ENCODE results near the gene GNA12.
A peak's percentile ranks its signal among the peaks of the same experiment; 100 is the strongest.
"Not testable (repeated sequence)": the region's sequence is repeated elsewhere in the genome, so short reads cannot be mapped to it uniquely, and the experiment has no call there.

Gene GNA12

DNA sequence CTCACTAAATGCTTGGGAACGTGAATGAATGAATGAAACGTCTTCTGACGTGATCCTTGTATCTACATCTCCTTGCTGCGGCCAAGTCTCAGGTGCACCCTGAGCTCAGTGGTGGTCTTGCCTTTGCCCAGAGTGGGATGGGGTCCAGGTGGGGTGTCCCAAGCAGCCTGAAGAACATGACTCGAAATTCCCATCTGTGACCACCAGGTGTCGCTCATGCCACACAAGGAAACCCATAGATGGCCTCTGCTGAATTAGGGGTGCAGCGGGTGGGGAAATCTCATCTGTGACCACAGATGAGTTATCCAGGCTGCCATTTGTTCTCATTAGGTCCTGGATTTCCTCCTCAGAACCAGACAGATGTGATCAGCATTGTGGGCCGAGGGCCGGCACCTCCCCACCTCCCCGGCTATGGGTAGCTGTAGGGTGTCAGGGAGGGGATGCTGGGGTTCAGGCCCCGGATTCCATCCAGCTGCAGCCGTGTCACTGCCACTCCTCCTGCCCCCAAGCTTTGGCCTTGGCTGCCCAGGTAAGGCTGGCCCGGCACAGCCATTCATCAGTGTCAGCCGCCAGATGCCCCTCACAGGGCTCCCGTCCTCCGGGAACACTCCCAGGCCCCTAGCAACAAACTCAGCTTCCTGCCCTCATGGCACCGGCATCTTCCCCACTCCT lies 21.0 kb upstream of the GNA12 start:
- DNase-seq (ENCODE audit: low read depth, low spot score), result peak; percentile 58

GRCh38 chr7:2864204-2864985 lies 20.3 kb upstream of the GNA12 start:
- DNase-seq (ENCODE audit: low read depth, low spot score), result no peak

- peak; percentile 34 for DNase-seq (ENCODE audit: low read depth, low spot score)
Observed at GRCh38 chr7:2863461-2864066, 19.5 kb upstream of the GNA12 start.

- no peak for DNase-seq (ENCODE audit: low read depth, low spot score)
Observed at GRCh38 chr7:2862831-2863361, 18.8 kb upstream of the GNA12 start.

- no peak for DNase-seq (ENCODE audit: low read depth, low spot score)
Observed at GRCh38 chr7:2861509-2861908, 17.4 kb upstream of the GNA12 start.

GRCh38 chr7:2860627-2861133 lies 16.6 kb upstream of the GNA12 start:
- no peak for DNase-seq (ENCODE audit: low read depth, low spot score)

- no peak for DNase-seq (ENCODE audit: low read depth, low spot score)
Observed at GRCh38 chr7:2859952-2860351, 15.8 kb upstream of the GNA12 start.

- no peak for DNase-seq (ENCODE audit: low read depth, low spot score)
Observed at GRCh38 chr7:2858621-2859020, 14.5 kb upstream of the GNA12 start.

DNA sequence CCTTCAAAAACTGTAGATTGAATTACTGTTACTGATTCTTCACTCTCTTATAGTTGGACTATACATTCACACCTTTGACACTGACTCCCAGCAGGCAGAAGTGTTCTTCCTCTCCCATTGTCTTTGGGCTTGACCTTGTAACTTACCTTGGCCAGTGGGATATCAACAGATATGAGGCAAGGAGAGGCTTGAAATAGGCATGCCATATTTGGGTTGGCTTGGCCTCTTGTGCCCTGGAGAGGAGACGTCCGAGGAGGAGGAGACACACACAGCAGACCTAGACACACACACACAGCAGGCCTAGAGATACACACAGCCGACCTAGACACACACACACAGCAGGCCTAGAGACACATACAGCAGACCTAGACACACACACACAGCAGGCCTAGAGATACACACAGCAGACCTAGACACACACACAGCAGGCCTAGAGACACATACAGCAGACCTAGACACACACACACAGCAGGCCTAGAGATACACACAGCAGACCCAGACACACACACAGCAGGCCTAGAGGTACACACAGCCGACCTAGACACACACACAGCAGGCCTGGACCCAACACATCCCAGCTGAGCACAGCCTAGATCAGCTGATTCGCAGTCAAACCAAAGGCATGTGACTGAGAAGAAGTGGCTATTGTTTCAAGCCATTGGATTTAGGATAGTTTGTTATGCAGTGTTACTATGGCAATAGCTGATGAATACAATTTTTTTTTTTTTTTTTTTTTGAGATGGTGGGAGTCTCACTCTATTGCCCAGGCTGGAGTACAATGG lies 12.5 kb upstream of the GNA12 start:
- DNase-seq (ENCODE audit: low read depth, low spot score), result no peak

- DNase-seq (ENCODE audit: low read depth, low spot score), result no peak
Observed at GRCh38 chr7:2855386-2855785, 11.3 kb upstream of the GNA12 start.

- DNase-seq (ENCODE audit: low read depth, low spot score), result not testable (repeated sequence)
Observed at GRCh38 chr7:2853552-2853951, 9.4 kb upstream of the GNA12 start.

DNA sequence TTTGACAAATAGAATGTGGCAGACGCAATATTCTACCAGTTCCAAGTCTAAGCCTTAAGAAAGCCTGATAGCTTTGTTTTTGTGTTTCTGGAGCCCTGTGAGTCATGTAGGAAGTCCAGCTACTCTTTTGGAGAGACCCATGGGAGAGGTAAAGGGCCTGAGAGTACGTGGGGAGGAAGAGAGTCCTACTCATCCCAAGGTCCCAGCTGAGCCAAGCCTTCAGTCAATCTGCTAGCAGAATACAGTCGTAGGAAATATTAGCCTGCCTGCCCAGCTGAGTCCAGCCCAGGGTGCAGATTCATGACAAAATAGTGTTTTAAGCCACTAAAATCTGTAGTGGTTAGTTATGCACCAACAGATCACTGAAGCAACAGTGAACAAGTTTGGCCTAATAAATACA lies 9.0 kb upstream of the GNA12 start:
- no peak for DNase-seq (ENCODE audit: low read depth, low spot score)

DNA sequence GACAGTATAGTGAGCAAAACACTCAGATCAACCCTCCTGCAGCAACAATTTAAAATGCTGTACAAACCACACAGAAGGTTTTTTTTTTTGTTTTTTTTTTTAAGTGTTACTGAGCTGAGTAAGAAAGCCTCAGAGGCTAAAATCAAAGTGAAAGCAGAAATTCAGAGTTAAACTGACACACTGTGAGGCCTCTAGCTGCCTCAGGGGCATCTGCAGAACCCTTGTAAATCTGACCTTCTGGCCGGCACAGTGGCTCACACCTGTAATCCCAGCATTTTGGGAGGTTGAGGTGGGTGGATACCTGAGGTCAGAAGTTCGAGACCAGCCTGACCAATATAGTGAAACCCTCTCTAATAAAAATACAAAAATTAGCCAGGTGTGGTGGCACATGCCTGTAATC lies 7.4 kb upstream of the GNA12 start:
- DNase-seq (ENCODE audit: low read depth, low spot score), result no peak

GRCh38 chr7:2849941-2850766 lies 6.0 kb upstream of the GNA12 start:
- DNase-seq (ENCODE audit: low read depth, low spot score), result no peak

DNA sequence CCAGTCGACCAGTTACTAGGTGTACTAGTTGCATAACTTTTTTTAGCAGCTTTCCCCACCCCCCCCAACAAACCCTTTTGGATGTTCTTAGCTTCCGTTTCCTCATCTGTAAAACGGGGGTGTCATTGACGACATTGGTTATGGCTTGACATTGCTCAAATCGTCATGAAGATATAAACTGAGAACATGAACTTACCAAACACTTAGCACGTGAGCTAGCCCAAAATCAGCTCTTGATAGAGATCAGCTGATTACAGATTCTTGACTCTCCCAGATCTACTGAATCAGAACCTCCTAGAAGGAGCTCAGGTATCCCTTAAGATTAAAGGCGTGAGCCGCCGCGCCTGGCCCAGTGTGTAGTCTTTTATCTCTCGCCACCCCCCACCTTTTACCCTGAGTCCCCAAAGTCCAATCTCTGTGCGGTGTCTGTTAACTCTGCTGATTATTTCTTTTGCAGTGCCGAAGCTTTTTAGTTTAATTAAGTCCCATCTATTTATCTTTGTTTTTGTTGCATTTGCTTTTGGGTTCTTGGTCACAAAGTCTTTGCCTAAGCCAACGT lies 1.0 kb upstream of the GNA12 start:
- DNase-seq (ENCODE audit: low read depth, low spot score), result no peak

DNA sequence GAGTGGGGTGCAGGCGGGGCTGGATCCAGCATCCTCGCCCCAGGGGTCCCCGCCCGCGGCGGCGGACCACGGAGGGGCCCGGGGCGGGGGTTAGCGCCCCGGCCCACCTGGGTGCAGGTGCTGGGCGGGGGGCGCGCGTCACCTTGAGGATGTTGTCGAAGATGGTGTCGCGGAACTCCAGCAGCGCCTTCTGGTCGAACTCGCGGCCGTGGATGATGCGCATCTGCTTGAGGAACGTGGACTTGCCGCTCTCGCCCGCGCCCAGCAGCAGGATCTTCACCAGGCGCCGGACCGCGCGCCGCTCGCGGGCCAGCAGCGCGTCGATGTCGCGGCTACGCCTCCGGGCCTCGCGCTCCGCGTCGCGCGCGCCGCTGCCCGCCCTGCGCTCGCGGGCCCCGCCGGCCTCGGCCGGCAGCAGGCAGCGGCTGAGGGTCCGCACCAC lies 376 bp downstream of the GNA12 start:
- DNase-seq (ENCODE audit: low read depth, low spot score), result no peak

- DNase-seq (ENCODE audit: low read depth, low spot score), result no peak
Observed at GRCh38 chr7:2843191-2843685, 870 bp downstream of the GNA12 start.

DNA sequence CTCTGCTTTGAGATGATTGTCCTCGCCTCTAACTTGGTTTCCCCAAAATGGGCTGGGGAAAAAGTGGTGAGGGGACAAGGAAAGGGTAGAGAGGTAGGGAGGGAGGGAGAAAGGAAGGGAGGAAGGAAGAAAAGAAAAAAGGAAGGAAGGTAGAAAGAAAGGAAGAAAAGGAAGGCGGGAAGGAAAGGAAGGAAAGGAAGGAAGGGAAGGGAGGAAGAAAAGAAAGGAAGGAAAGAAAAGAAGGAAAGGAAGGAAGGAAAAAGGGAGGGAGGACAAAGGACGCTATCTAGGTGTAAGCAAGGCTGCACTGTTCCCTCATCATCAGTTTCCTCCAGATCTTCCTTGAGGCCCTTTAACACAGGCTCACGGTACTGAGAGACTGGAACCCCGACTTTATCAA lies 2.2 kb downstream of the GNA12 start:
- no peak for DNase-seq (ENCODE audit: low read depth, low spot score)

DNA sequence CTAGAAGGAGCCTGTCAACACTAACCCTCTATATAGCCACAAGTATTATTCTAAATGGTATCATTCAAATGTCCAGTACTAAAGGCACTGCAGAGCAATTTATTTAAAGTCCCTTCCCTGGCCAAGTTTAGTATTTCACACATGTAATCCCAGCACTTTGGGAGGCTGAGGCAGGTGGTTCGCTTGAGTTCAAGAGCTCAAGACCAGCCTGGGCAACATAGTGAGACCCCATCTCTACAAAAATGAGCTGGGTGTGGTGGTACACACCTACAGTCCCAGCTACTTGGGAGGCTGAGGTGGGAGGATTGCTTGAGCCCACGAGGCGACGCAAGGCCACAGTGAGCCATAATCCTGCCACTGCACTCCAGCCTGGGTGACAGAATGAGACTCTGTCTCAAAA lies 3.6 kb downstream of the GNA12 start:
- DNase-seq (ENCODE audit: low read depth, low spot score), result no peak

- DNase-seq (ENCODE audit: low read depth, low spot score), result no peak
Observed at GRCh38 chr7:2838873-2839578, 5.1 kb downstream of the GNA12 start.
